IPS DF 6.9 (cell line): ENCODE data around the gene DHX34.

Experiments
- DNase-seq: peaks from one replicate; pipeline ENCODE4 v3.0.0-alpha.2; 2013; ENCODE audit warnings: low read depth, low spot score
- H3K27ac ChIP-seq: one replicate; pipeline ENCODE4 v1.5.1; 2013; ENCODE audit warnings: low read length, control low read depth
- H3K27me3 ChIP-seq: 2 replicates; pipeline ENCODE4 v1.6.1; 2013; ENCODE audit warnings: mild to moderate bottlenecking, low read length; ENCODE audit not compliant: control insufficient read depth, insufficient read depth
- H3K36me3 ChIP-seq: 2 replicates; pipeline ENCODE4 v1.6.1; 2013; ENCODE audit warnings: low read length; ENCODE audit not compliant: control insufficient read depth, insufficient read depth
- H3K4me1 ChIP-seq: 2 replicates; pipeline ENCODE4 v1.6.1; 2013; ENCODE audit warnings: low read length; ENCODE audit not compliant: control insufficient read depth, insufficient read depth
- H3K4me3 ChIP-seq: 2 replicates; pipeline ENCODE4 v1.5.1; 2013; ENCODE audit warnings: mild to moderate bottlenecking, low read length
- H3K9me3 ChIP-seq: 2 replicates; pipeline ENCODE4 v1.6.1; 2013; ENCODE audit warnings: low read length, inconsistent platforms; ENCODE audit not compliant: control insufficient read depth, insufficient read depth
- WGBS: extraction: QIAGEN DNeasy Blood & Tissue Kit; methylation state at CpG from one replicate; pipeline ENCODE4 v1.1.7; 2013; ENCODE audit warnings: mixed read lengths, missing lambda C conversion rate; ENCODE audit not compliant: insufficient read length, insufficient coverage; 5-methylcytosine and 5-hydroxymethylcytosine counted together

DHX34 gene

GRCh38 chr19:47429140-47429793 is 80.2 kb downstream of the DHX34 start:
- Histone ChIP-seq H3K4me1 (no peaks in the 10 kb centered on the region), H3K27me3 (no peaks in the 10 kb centered on the region), H3K9me3 (no peaks in the 10 kb centered on the region), H3K4me3 (peak overlapping the region; percentile 17; the same call in 1 of the 2 replicates), H3K27ac (no peak overlapping the region), H3K36me3 (no peaks in the 10 kb centered on the region)
- WGBS, result no CpG with 5 or more reads among the region's 20 CpGs
- DNase-seq, result no peak

GRCh38 chr19:47430041-47430802 is 81.1 kb downstream of the DHX34 start:
- Histone ChIP-seq H3K4me3 (peak overlapping the region; percentile 5; the same call in 1 of the 2 replicates), H3K27ac (no peak overlapping the region), H3K9me3 (no peaks in the 10 kb centered on the region), H3K4me1 (no peaks in the 10 kb centered on the region), H3K36me3 (no peaks in the 10 kb centered on the region), H3K27me3 (no peaks in the 10 kb centered on the region)
- WGBS, result no CpG with 5 or more reads among the region's 69 CpGs
- no peak for DNase-seq

GRCh38 chr19:47432091-47432490 is 83.0 kb downstream of the DHX34 start:
- Histone ChIP-seq H3K4me3 (no peak overlapping the region), H3K27me3 (no peaks in the 10 kb centered on the region), H3K4me1 (no peaks in the 10 kb centered on the region), H3K27ac (no peak overlapping the region), H3K9me3 (no peaks in the 10 kb centered on the region), H3K36me3 (no peaks in the 10 kb centered on the region)
- DNase-seq, result no peak
- WGBS, result no CpG with 5 or more reads among the region's 18 CpGs
